ENCODE data around the gene NAPA. TPM values are rescaled to one million over a fixed set of nuclear protein-coding genes. Genes with fewer than 3 reads are reported as not detected.

The NAPA gene
- total and polyA plus RNA-seq, 2 of the 13 experiments (the other 11 are each of a cell fraction or from before 2014, with no cell fraction given), result 32.6 to 65.9 TPM

- H3K4me2 ChIP-seq (ENCODE audit: low read depth, low read length), result no peak overlapping the region
- in situ Hi-C loops (cut with HindIII; ENCODE audit: extremely low pct_ligation_motif_present, low pct_unique_long_range_greater_than_20kb), result no loop called here
- WGBS (ENCODE audit: low lambda C conversion rate), result 51% methylated on average over 5 of the region's 5 CpGs
- TF ChIP-seq CBX1 (IDR thresholded peaks at IDR 0.05; ENCODE audit: low read depth) (no peak), GZF1 (CRISPR knock-in tag; IDR thresholded peaks at IDR 0.05) (no peak), SRSF9 (IDR thresholded peaks at IDR 0.05; ENCODE audit: borderline replicate concordance, insufficient read depth, low read depth, low read length, poor library complexity, severe bottlenecking) (no peak), HMG20B (CRISPR knock-in tag; conservative IDR thresholded peaks at IDR 0.05) (no peak), PLSCR1 (CRISPR knock-in tag; IDR thresholded peaks at IDR 0.05; ENCODE audit: borderline replicate concordance) (no peak), NR2F1 (CRISPR knock-in tag; IDR thresholded peaks at IDR 0.05) (no peak), ZNF562 (CRISPR knock-in tag; IDR thresholded peaks at IDR 0.05; ENCODE audit: borderline replicate concordance) (no peak)
- no peaks in the 10 kb centered on the region for H3K9me3 ChIP-seq (ENCODE audit: low read length)
- H2AFZ ChIP-seq (ENCODE audit: low read length), result no peak overlapping the region
- H4K20me1 ChIP-seq (ENCODE audit: insufficient read depth, low read length), result no peaks in the 10 kb centered on the region
- peaks cover 16% of the 10 kb centered on the region for H3K4me1 ChIP-seq (ENCODE audit: insufficient read depth, low read length)
- peaks cover 4 to 55% of the 10 kb centered on the region in 2 experiments for H3K27me3 ChIP-seq (ENCODE audit: control insufficient read depth in 1 of 2, insufficient read depth in 2 of 2, low read length in 2 of 2)
- DNase-seq (ENCODE audit: low spot score) (no peak), FAIRE-seq (no peak), ATAC-seq (no peak; the same call in 2 of the 3 replicates)
- H3K27ac ChIP-seq (ENCODE audit: extremely low read length, insufficient read depth, low read length), result no peak overlapping the region
- no peak overlapping the region for H3K9ac ChIP-seq (ENCODE audit: insufficient read depth, low read depth, low read length)
- intact Hi-C loops (cut with micrococcal nuclease; ENCODE audit: unreplicated experiment), result no loop called here
- POLR2A ChIA-PET, result no interaction called here
- H3K36me3 ChIP-seq (replicated peaks in 1 of 2; ENCODE audit: control insufficient read depth in 1 of 2, insufficient read depth in 2 of 2, low read length in 2 of 2), result no peaks in the 10 kb centered on the region
- no peak overlapping the region for H3K4me3 ChIP-seq (replicated peaks in 1 of 3; ENCODE audit: insufficient read depth in 1 of 3, low read depth in 2 of 3, low read length in 3 of 3)
- BruUV-seq (replicated peaks), result no TSS peak
- CTCF ChIA-PET (ENCODE audit: low intra/inter-chr PET ratio, low total read pairs), result no interaction called here
- H3K79me2 ChIP-seq (ENCODE audit: insufficient read depth, low read length), result no peaks in the 10 kb centered on the region
Measured at GRCh38 chr19:47461876-47462275, 53.0 kb downstream of the NAPA start.

GRCh38 chr19:47459477-47459876 is 55.4 kb downstream of the NAPA start:
- POLR2A ChIA-PET, result no interaction called here
- Histone ChIP-seq H2AFZ (ENCODE audit: low read length) (no peak overlapping the region), H3K4me1 (ENCODE audit: insufficient read depth, low read length) (peaks cover 16% of the 10 kb centered on the region), H3K79me2 (ENCODE audit: insufficient read depth, low read length) (no peaks in the 10 kb centered on the region), H3K27me3 (ENCODE audit: control insufficient read depth in 1 of 2, insufficient read depth in 2 of 2, low read length in 2 of 2) (peaks cover 5 to 60% of the 10 kb centered on the region in 2 experiments), H3K4me2 (ENCODE audit: low read depth, low read length) (no peak overlapping the region), H4K20me1 (ENCODE audit: insufficient read depth, low read length) (no peaks in the 10 kb centered on the region), H3K27ac (ENCODE audit: extremely low read length, insufficient read depth, low read length) (no peak overlapping the region), H3K9me3 (ENCODE audit: low read length) (no peaks in the 10 kb centered on the region), H3K36me3 (replicated peaks in 1 of 2; ENCODE audit: control insufficient read depth in 1 of 2, insufficient read depth in 2 of 2, low read length in 2 of 2) (no peaks in the 10 kb centered on the region), H3K9ac (ENCODE audit: insufficient read depth, low read depth, low read length) (no peak overlapping the region), H3K4me3 (replicated peaks in 1 of 3; ENCODE audit: insufficient read depth in 1 of 3, low read depth in 2 of 3, low read length in 3 of 3) (no peak overlapping the region)
- CTCF ChIA-PET (ENCODE audit: low intra/inter-chr PET ratio, low total read pairs), result no interaction called here
- TF ChIP-seq MNT (IDR thresholded peaks at IDR 0.05) (peak; percentile 85), ZBTB42 (CRISPR knock-in tag; IDR thresholded peaks at IDR 0.05) (no peak)
- WGBS (ENCODE audit: low lambda C conversion rate), result 58% methylated on average over 14 of the region's 14 CpGs
- in situ Hi-C loops (cut with HindIII; ENCODE audit: extremely low pct_ligation_motif_present, low pct_unique_long_range_greater_than_20kb) (no loop called here), intact Hi-C loops (cut with micrococcal nuclease; ENCODE audit: unreplicated experiment) (no loop called here)
- no peak for DNase-seq (ENCODE audit: low spot score)
- no peak for ATAC-seq
- no TSS peak for BruUV-seq (replicated peaks)
- no peak for FAIRE-seq
